Stimulated activated CD4-positive, alpha-beta T cell treated with anti-CD3 and anti-CD28 coated beads, TNF-alpha, amount 100 ng/mL, for 48 hours (primary cell): Measurements from ENCODE around the gene IGF2BP2.
"Not testable (repeated sequence)": the region's sequence is repeated elsewhere in the genome, so short reads cannot be mapped to it uniquely, and the experiment has no call there.

ENCODE experiments used
- DNase-seq, 3 donors: peaks; one replicate each; pipeline ENCODE4 v3.0.0-alpha.2; 2020; ENCODE audit warnings: low read depth in 3 of 3

Gene IGF2BP2

GRCh38 chr3:185712337-185712736 lies 112.5 kb downstream of the IGF2BP2 start:
- DNase-seq: no peak

GRCh38 chr3:185711255-185711870 lies 113.5 kb downstream of the IGF2BP2 start:
- no peak for DNase-seq

DNA sequence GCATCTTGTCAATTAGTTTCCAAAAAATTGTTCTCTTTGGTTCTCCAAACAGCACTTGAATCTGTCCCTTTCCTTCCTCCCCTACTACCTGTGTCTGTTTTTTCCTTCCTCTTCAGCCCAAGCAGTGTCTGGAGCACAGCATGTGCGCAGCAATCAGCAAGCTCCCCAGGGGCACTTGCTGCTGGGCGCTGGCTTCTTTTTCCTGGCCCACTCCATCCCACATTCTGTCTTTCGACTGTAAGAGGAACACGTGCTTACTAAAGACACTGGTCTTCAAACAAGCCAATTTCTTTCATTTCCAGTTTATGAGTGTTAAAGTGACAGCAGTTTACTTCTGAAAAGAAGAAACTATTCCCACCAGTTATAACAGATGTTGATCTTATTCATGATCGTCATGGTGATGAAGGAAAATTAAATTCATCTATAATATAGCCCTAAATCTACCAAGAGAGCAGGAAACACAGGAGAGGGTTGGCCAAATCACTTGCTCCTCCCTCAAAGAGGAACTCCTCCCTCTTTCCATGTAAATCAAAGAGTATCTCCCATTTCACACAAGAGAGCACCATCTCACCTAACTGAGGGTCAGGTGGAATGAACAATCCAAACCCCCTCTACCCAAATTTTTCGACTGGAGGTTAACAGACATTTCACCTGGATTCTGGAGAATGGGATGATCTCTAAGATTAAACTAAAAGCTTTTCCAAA lies 115.4 kb downstream of the IGF2BP2 start:
- no peak for DNase-seq

- no peak for DNase-seq
Measured at GRCh38 chr3:185708392-185708791, 116.5 kb downstream of the IGF2BP2 start.

DNA sequence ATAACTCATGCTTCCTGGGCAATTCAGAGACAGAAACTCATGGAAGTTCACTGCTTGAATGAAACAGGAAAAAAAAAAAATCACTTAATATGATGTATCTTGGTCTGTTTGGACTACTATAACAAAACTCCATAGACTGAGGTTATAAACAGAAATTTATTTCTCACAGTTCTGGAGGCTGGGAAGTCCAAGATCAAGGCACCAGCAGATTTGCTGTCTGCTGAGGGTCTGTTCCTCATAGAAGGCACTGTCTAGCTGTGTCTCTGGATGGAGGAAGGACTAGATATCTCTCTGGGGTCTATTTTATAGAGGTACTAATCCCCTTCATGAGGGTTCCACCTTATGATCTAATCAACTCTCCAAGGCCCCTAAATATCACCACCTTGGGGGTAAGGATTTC lies 119.3 kb downstream of the IGF2BP2 start:
- DNase-seq: no peak

GRCh38 chr3:185702262-185703225 lies 122.3 kb downstream of the IGF2BP2 start:
- DNase-seq: no peak

DNA sequence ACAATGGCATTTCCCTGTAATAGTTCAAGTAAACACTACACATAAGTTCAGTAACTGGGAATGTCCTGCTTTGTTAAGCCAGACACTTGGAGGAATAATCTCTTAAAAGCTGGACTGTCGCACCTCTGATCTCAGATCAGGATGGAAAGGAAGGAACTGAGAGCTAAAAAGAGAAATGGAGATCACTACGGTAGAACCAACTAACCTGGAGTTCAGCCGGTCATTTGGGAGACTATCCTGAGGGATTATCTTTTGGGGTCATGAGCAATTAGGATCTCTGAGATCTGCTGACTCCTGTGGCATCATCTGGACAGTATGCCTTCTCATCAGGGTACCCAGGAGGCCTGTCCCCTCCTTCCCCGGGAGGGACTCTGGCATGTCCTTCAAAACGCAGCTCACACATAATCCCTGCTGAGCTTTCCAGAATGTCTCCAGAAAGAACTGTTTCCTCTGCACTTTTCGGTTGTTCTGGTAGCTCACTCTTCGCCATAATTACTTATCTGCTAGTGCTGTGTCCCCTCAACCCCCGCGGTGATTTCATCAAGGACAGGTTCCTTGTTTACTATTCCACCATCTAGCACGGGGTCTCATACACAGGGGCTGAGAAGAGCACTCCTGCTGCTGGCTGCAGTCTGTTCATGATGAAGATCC lies 123.1 kb downstream of the IGF2BP2 start:
- no peak for DNase-seq

DNA sequence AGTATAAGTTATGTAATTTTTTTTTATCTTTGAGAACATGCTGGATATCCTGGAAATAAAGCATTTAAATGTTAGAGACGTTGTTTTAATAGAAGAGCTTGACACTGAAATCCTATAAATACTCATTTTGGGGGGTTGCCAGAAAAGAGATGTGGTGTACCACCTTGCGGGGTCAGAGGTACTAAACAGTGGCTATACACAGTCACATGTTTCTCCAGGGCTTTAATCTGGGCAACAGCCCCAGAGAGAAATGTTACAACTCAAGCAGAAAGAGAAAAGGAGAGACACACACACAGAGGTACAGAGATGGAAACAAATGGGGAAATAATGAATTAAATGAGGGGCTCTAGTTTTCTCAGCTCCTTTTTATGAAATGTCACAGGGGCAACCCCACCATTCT lies 124.9 kb downstream of the IGF2BP2 start:
- no peak for DNase-seq

GRCh38 chr3:185697228-185697627 lies 127.6 kb downstream of the IGF2BP2 start:
- not testable (repeated sequence) for DNase-seq

DNA sequence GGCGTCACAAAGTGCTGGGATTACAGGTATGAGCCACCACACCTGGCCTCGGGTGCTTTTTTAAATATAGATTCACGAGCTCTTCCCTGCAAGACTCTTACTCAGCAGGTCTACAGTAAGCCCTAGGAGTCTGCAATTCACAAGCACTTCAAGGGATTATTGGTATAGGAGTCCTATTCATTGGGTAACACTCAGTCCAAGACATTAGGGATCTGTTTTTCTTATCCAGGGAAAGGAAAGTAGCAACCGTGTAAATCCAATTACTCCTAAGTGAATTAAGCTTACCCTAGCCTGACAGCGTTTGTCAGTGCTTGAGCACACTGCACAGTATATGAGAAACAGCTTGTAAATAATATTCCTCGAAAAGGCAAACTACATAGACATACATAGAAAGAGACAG lies 128.8 kb downstream of the IGF2BP2 start:
- DNase-seq: no peak

DNA sequence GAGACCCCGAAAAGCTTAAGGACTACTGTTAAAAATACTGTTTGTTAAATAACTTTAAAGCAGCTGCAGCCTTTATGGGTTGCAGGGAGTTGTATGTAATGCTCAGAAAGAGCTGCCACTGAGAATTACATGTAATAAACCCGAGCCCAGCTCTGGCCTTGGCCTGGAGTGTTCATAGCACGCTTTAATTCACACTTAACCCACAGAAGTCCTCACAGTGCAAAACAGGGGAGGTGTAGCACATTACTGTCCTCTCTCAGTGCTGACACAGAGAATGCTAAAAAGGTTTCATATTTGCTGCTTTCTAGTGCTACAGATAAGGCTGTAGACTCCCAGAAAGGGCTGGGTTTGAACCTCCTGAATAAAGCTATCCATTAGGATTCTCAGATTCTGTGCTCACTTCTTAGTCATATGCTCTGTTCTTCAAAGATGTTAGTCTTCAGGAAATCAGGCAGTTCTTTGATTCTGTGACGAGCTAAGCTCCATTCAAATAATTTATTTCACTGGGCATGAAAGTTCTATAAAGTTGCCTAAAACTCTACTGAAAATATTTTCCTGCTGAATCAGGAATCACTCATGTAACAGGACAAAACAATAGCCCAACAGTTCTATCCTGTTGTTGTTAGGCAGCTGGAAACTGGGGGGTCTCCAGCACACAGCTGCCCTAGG lies 130.7 kb downstream of the IGF2BP2 start:
- no peak for DNase-seq

DNA sequence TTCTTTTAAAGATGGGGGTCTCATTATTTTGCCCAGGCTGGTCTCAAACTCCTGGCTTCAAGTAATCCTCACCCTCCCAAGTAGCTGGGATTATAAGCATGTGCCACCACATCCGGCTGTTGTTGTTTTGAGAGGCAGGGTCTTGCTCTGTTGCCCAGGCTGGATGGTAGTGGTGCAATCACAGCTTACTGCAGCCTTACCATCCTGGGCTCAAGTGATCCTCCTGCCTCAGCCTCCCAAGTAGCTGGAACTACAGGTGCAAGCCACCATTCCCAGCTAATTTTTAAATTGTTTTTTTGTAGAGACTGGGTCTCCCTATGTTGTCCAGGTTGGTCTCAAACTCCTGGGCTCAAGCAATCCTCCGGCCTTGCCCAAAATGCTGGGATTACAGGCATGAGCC lies 133.2 kb downstream of the IGF2BP2 start:
- DNase-seq: no peak

- no peak for DNase-seq
Measured at GRCh38 chr3:185687271-185687878, 137.5 kb downstream of the IGF2BP2 start.

DNA sequence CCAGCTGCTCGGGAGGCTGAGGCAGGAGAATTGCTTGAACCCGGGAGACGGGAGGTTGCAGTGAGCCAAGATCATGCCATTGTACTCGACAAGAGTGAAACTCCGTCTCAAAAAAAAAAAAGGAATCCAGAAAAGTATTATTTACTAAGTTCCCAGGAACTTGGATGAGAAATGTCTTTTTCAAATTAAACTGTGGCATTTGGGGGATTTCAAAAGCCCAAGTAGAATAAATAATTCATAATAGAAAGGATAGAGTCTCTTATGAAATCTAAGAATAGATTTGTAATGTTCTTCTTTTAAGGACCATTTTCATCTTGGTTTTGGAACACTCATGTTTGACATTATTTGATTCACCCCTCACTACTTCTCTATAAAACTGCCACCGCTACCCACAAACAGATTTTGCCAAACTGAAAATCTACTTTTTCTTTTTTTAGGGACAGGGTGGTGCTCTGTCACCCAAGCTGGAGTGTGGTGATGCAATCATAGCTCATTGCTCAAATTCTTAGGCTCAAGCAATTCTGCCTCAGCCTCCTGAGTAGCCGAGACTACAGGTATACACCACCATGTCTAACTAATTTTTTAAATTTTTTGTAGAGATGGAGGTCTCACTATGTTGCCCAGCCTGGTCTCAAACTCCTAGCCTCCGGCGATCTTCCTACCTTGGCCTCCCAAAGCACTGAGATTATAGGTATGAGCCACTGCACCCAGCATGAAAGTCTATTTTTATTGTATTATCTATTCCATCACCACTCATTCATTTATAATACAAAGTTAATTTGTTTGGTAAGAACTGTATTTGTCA lies 139.4 kb downstream of the IGF2BP2 start:
- no peak for DNase-seq

GRCh38 chr3:185680231-185680630 lies 144.6 kb downstream of the IGF2BP2 start:
- DNase-seq: no peak

DNA sequence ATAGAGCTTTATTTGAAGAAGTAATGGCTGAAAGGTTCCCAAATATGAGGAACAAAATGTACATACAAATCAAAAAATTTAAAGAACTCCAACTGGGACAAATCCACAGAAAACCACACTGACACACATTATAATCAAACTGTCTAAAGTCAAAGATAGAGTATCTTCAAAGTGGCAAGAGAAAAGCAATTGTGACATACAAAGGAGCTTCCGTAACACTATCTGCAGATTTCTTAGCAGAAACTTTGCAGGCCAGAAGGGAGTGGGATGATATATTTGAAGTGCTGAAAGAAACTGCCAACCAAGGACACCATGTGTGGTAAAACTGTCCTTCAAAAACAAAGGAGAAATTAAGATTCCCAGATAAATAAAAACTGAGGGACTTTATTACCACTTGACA lies 146.8 kb downstream of the IGF2BP2 start:
- DNase-seq: no peak

GRCh38 chr3:185677146-185677829 lies 147.6 kb downstream of the IGF2BP2 start:
- DNase-seq: no peak

DNA sequence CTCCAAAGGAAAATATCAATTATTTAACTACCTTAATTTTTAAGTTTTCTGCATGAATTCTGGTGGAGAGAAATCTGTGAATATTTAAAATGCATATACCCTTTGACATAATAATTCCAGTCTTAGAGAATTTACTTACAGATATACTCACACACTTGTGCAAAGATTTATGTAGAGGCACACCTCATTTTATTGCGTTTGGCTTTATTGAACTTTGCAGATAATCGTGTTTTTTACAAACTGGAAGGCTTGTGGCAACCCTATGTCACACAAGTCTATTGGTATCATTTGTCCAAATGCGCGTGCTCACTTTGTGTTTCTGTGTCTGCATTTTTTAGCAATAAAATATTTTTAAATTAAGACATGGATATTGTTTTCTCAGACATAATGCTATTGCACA lies 157.3 kb downstream of the IGF2BP2 start:
- DNase-seq: no peak

- DNase-seq: no peak
Measured at GRCh38 chr3:185663929-185664328, 160.9 kb downstream of the IGF2BP2 start.

DNA sequence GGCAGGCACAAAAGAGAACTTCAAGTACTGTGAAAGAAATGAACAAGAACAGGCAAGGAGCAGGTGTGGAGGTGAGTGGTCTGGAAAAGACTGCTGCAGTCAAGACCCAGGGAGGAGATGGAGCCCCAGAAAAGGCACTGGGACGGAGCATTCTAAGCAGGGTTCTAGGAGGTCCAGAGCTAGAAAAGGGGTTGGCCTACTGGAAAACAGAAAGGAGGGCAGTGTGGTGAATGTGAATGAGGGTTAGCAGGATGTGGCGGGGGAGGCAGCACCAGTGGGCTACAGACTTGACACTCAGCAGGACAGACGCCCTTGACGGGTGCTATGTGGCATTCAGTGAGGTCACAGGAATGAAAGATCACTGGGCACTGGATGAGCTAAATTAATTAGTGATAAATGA lies 163.1 kb downstream of the IGF2BP2 start:
- DNase-seq: no peak
